ENCODE data around the gene TMPRSS4.

Gene TMPRSS4

GRCh38 chr11:118163494-118163893 lies 86.6 kb downstream of the TMPRSS4 start:
- H3K4me3 ChIP-seq (ENCODE audit: low read length): no peak overlapping the region
- H3K27me3 ChIP-seq (ENCODE audit: low read depth, low read length): peaks cover 14% of the 10 kb centered on the region
- no peaks in the 10 kb centered on the region for H3K36me3 ChIP-seq (replicated peaks; ENCODE audit: low read depth, low read length)
- H4K20me1 ChIP-seq (ENCODE audit: insufficient read depth, low read length): no peaks in the 10 kb centered on the region
- H3K9ac ChIP-seq (ENCODE audit: low read length): no peak overlapping the region
- TF ChIP-seq, protein P1, sequence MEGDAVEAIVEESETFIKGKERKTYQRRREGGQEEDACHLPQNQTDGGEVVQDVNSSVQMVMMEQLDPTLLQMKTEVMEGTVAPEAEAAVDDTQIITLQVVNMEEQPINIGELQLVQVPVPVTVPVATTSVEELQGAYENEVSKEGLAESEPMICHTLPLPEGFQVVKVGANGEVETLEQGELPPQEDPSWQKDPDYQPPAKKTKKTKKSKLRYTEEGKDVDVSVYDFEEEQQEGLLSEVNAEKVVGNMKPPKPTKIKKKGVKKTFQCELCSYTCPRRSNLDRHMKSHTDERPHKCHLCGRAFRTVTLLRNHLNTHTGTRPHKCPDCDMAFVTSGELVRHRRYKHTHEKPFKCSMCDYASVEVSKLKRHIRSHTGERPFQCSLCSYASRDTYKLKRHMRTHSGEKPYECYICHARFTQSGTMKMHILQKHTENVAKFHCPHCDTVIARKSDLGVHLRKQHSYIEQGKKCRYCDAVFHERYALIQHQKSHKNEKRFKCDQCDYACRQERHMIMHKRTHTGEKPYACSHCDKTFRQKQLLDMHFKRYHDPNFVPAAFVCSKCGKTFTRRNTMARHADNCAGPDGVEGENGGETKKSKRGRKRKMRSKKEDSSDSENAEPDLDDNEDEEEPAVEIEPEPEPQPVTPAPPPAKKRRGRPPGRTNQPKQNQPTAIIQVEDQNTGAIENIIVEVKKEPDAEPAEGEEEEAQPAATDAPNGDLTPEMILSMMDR (IDR thresholded peaks at IDR 0.05; ENCODE audit: low read depth, low read length): no peak
- H3K79me2 ChIP-seq (ENCODE audit: low read length): no peaks in the 10 kb centered on the region
- no peak overlapping the region for H3K4me2 ChIP-seq (ENCODE audit: low read length)
- H3K4me1 ChIP-seq (ENCODE audit: low read length): peaks cover 12% of the 10 kb centered on the region
- H3K9me3 ChIP-seq (ENCODE audit: insufficient read depth, low read length): no peaks in the 10 kb centered on the region
- H3K27ac ChIP-seq (ENCODE audit: low read length): no peak overlapping the region
- no peak overlapping the region for H2AFZ ChIP-seq (ENCODE audit: low read depth, low read length)

GRCh38 chr11:118164885-118165284 lies 88.0 kb downstream of the TMPRSS4 start:
- H3K4me1 ChIP-seq (ENCODE audit: low read length): peaks cover 12% of the 10 kb centered on the region
- H3K36me3 ChIP-seq (replicated peaks; ENCODE audit: low read depth, low read length): no peaks in the 10 kb centered on the region
- peaks cover 18% of the 10 kb centered on the region for H3K27me3 ChIP-seq (ENCODE audit: low read depth, low read length)
- no peak for TF ChIP-seq EZH2phosphoT487 (IDR thresholded peaks at IDR 0.05; ENCODE audit: low read depth)
- TF ChIP-seq, protein P1 (IDR thresholded peaks at IDR 0.05; ENCODE audit: low read depth, low read length): no peak
- H3K27ac ChIP-seq (ENCODE audit: low read length): no peak overlapping the region
- no peak overlapping the region for H3K4me2 ChIP-seq (ENCODE audit: low read length)
- no peaks in the 10 kb centered on the region for H4K20me1 ChIP-seq (ENCODE audit: insufficient read depth, low read length)
- no peak overlapping the region for H3K9ac ChIP-seq (ENCODE audit: low read length)
- no peak overlapping the region for H2AFZ ChIP-seq (ENCODE audit: low read depth, low read length)
- no peak overlapping the region for H3K4me3 ChIP-seq (ENCODE audit: low read length)
- H3K9me3 ChIP-seq (ENCODE audit: insufficient read depth, low read length): no peaks in the 10 kb centered on the region
- no peaks in the 10 kb centered on the region for H3K79me2 ChIP-seq (ENCODE audit: low read length)

- no peak overlapping the region for H3K4me3 ChIP-seq (ENCODE audit: low read length)
- no peak overlapping the region for H3K9ac ChIP-seq (ENCODE audit: low read length)
- H2AFZ ChIP-seq (ENCODE audit: low read depth, low read length): no peak overlapping the region
- peaks cover 16% of the 10 kb centered on the region for H3K4me1 ChIP-seq (ENCODE audit: low read length)
- no peaks in the 10 kb centered on the region for H3K9me3 ChIP-seq (ENCODE audit: insufficient read depth, low read length)
- H4K20me1 ChIP-seq (ENCODE audit: insufficient read depth, low read length): no peaks in the 10 kb centered on the region
- H3K4me2 ChIP-seq (ENCODE audit: low read length): no peak overlapping the region
- H3K36me3 ChIP-seq (replicated peaks; ENCODE audit: low read depth, low read length): no peaks in the 10 kb centered on the region
- peaks cover 20% of the 10 kb centered on the region for H3K27me3 ChIP-seq (ENCODE audit: low read depth, low read length)
- no peak overlapping the region for H3K27ac ChIP-seq (ENCODE audit: low read length)
- no peaks in the 10 kb centered on the region for H3K79me2 ChIP-seq (ENCODE audit: low read length)
- no peak for TF ChIP-seq EZH2phosphoT487 (IDR thresholded peaks at IDR 0.05; ENCODE audit: low read depth)
- TF ChIP-seq, protein P1 (IDR thresholded peaks at IDR 0.05; ENCODE audit: low read depth, low read length): no peak
Measured at GRCh38 chr11:118166641-118167040, 89.8 kb downstream of the TMPRSS4 start.

- Histone ChIP-seq H3K4me3 (ENCODE audit: low read length) (no peak overlapping the region), H3K9ac (ENCODE audit: low read length) (no peak overlapping the region), H4K20me1 (ENCODE audit: insufficient read depth, low read length) (no peaks in the 10 kb centered on the region), H3K36me3 (replicated peaks; ENCODE audit: low read depth, low read length) (no peaks in the 10 kb centered on the region), H3K27ac (ENCODE audit: low read length) (no peak overlapping the region), H3K27me3 (ENCODE audit: low read depth, low read length) (peaks cover 18% of the 10 kb centered on the region), H3K79me2 (ENCODE audit: low read length) (no peaks in the 10 kb centered on the region), H2AFZ (ENCODE audit: low read depth, low read length) (no peak overlapping the region), H3K4me1 (ENCODE audit: low read length) (peaks cover 18% of the 10 kb centered on the region), H3K4me2 (ENCODE audit: low read length) (no peak overlapping the region), H3K9me3 (ENCODE audit: insufficient read depth, low read length) (no peaks in the 10 kb centered on the region)
- TF ChIP-seq, protein P1 (IDR thresholded peaks at IDR 0.05; ENCODE audit: low read depth, low read length): no peak
- no peak for TF ChIP-seq EZH2phosphoT487 (IDR thresholded peaks at IDR 0.05; ENCODE audit: low read depth)
Measured at GRCh38 chr11:118167253-118167652, 90.4 kb downstream of the TMPRSS4 start.

All from OCI-LY3 (cell line).